Urinary bladder (tissue), 4 donors: ENCODE data around the gene NFKB1. TPM values are rescaled to one million over a fixed set of nuclear protein-coding genes. Genes with fewer than 3 reads are reported as not detected.

Experiments
- DNase-seq: peaks from one replicate; pipeline ENCODE4 v3.0.0-alpha.2; 2015; ENCODE audit errors: extremely low spot score
- H3K27ac ChIP-seq: one replicate; pipeline ENCODE4 v1.5.1; 2013; ENCODE audit warnings: low read depth, mild to moderate bottlenecking, moderate library complexity
- H3K36me3 ChIP-seq: one replicate; pipeline ENCODE4 v1.6.1; 2013; ENCODE audit warnings: mild to moderate bottlenecking, moderate library complexity; ENCODE audit not compliant: insufficient read depth
- H3K4me1 ChIP-seq: one replicate; pipeline ENCODE4 v1.6.1; 2013; ENCODE audit warnings: mild to moderate bottlenecking, moderate library complexity; ENCODE audit not compliant: insufficient read depth
- H3K4me3 ChIP-seq: one replicate; pipeline ENCODE4 v1.5.1; 2013; ENCODE audit warnings: low read depth, low read length
- WGBS: extraction: QIAGEN DNeasy Blood & Tissue Kit; methylation state at CpG from one replicate; pipeline ENCODE4 v1.1.7; 2013; 5-methylcytosine and 5-hydroxymethylcytosine counted together
- polyA plus RNA-seq: library from polyadenylated mRNA; stranded (reverse); fragments of 200-250 nt; gene quantifications from one replicate; pipeline ENCODE4 v1.2.3, GENCODE V29; 2013
- total RNA-seq: library from RNA; depleted of rRNA; stranded (reverse); fragments of >200 nt; gene quantifications from one replicate; pipeline ENCODE4 v1.2.3, GENCODE V29; 2014
- donor health status: healthy with polysubstance abuse.
- donor health status: healthy.

NFKB1 gene
- total and polyA plus RNA-seq, 2 donors = 29.4 to 38.4 TPM

DNA sequence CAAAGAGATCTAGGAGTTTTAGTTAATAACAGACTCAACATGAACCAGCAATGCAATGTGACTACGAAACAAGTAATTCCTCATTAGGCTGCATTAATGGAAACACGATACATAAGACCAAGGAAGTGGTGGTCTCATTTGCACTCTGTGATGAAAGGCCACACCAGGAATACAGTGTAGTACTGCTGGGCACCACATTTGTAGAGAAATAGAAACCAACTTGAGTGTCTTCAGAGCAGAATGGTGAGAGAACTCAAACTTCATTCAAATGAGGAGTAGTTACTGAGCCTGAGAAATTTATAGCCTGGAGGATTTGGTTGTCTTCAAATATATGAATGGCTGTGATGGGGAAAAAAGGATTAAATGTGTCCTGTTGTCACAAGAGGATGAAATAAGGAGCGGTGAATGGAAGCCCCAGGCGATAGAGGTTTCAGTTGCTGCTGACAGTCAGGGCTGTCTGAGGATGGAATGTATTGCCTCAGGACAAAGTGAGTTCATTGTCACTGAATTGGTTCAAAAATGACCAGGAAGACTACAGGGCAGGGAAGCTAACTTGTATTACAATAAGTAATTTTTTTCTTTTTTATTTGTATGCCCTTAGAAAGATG is 50.9 kb downstream of the NFKB1 start:
- no peak for DNase-seq
- 97% methylated on average over 4 of the region's 4 CpGs for WGBS
- Histone ChIP-seq H3K4me1 (no peaks in the 10 kb centered on the region), H3K36me3 (no peaks in the 10 kb centered on the region), H3K4me3 (no peak overlapping the region), H3K27ac (no peak overlapping the region)

- Histone ChIP-seq H3K27ac (no peak overlapping the region), H3K4me3 (no peak overlapping the region), H3K4me1 (no peaks in the 10 kb centered on the region), H3K36me3 (no peaks in the 10 kb centered on the region)
- DNase-seq = no peak
- WGBS = 30% methylated on average over 1 of the region's 1 CpG
Observed at GRCh38 chr4:102552781-102553180, 51.6 kb downstream of the NFKB1 start.

DNA sequence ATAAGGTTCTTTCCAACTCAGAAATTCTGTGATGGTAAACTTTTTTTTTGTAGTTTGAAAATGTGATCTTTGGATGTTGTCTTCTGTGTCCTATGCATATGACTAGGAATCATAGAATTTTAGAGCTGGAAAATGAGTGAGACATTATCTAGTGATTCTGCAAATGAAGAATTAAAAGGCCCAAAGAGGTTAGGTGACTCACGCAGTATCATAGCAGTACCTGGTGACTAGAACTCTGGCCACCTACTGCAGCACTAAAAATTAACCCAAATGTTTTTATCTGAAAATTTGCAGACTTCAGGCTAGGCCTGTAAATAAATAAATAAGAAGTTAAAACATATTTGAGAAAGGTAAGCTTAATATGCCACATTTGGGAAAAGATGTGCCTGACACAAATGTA is 52.8 kb downstream of the NFKB1 start:
- WGBS = 87% methylated on average over 1 of the region's 1 CpG
- no peaks in the 10 kb centered on the region for H3K36me3 ChIP-seq
- H3K27ac ChIP-seq = peak overlapping the region; percentile 23
- H3K4me1 ChIP-seq = no peaks in the 10 kb centered on the region
- DNase-seq = no peak
- no peak overlapping the region for H3K4me3 ChIP-seq

GRCh38 chr4:102554482-102554881 is 53.3 kb downstream of the NFKB1 start:
- 49% methylated on average over 5 of the region's 5 CpGs for WGBS
- no peaks in the 10 kb centered on the region for H3K4me1 ChIP-seq
- H3K4me3 ChIP-seq = no peak overlapping the region
- H3K36me3 ChIP-seq = no peaks in the 10 kb centered on the region
- no peak overlapping the region for H3K27ac ChIP-seq
- no peak for DNase-seq

GRCh38 chr4:102554992-102555391 is 53.8 kb downstream of the NFKB1 start:
- no peak for DNase-seq
- no peak overlapping the region for H3K27ac ChIP-seq
- no peak overlapping the region for H3K4me3 ChIP-seq
- H3K36me3 ChIP-seq = no peaks in the 10 kb centered on the region
- H3K4me1 ChIP-seq = no peaks in the 10 kb centered on the region

DNA sequence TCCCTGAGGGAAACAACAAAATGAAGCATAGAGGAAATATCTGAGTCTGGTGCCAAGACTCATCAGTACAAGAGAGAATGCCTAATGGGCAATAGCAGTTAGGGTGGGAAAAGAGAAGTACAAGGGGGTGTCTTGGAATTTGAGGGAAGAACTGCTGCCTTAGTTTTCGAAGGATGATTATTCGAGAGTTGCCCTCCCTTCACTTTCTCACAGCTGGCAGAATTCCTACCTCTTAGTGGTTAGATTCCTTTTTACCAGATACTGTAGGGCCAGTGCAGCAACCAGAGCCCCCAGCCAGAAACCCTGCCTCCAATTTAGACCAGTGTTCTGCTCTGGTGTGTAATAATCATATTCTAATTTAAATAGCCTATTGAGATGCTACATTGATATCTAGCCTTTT is 56.5 kb downstream of the NFKB1 start:
- H3K36me3 ChIP-seq = no peaks in the 10 kb centered on the region
- no peak for DNase-seq
- H3K27ac ChIP-seq = no peak overlapping the region
- WGBS = 86% methylated on average over 2 of the region's 2 CpGs
- H3K4me3 ChIP-seq = no peak overlapping the region
- H3K4me1 ChIP-seq = no peaks in the 10 kb centered on the region

- Histone ChIP-seq H3K27ac (no peak overlapping the region), H3K36me3 (no peaks in the 10 kb centered on the region), H3K4me3 (no peak overlapping the region), H3K4me1 (no peaks in the 10 kb centered on the region)
- 24% methylated on average over 5 of the region's 5 CpGs for WGBS
- no peak for DNase-seq
Observed at GRCh38 chr4:102560115-102560514, 59.0 kb downstream of the NFKB1 start.

DNA sequence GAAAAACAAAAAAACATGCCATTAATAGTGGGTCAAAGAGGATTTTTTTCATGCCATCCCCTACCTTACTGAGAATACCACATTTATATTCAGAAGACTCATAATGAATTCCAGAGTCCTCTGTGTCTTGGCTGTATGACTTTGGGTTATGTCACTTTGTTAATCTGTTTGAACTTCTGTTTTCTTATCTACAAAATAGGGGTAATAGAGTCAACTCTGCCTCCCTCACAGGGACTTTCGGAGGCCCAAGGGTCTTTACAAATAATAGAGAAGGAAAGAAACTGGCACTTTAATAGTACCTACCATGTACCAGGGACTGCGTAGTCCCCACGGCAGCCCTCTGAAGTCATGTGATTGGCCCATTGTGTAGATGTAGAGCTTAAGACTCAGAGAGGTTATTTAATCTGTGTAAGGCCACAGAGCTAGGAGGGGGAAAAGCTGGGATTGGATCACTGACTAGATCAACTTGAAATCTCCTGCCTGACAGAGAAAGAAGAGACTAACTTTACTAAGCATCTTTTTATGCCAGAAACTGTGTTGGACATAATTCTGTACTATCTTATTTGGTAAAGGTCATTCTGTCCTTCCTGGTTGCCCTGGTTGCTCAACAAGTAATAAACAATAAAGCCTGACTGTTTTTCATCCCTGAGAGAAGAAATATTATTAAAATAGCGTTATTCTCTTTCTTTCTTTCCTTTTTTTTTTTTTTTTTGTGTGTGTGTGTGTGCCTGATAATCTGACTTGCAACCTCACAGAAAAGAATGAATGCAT is 59.6 kb downstream of the NFKB1 start:
- Histone ChIP-seq H3K4me3 (no peak overlapping the region), H3K27ac (peak overlapping the region; percentile 66), H3K36me3 (no peaks in the 10 kb centered on the region), H3K4me1 (no peaks in the 10 kb centered on the region)
- WGBS = 70% methylated on average over 4 of the region's 4 CpGs
- DNase-seq = no peak

DNA sequence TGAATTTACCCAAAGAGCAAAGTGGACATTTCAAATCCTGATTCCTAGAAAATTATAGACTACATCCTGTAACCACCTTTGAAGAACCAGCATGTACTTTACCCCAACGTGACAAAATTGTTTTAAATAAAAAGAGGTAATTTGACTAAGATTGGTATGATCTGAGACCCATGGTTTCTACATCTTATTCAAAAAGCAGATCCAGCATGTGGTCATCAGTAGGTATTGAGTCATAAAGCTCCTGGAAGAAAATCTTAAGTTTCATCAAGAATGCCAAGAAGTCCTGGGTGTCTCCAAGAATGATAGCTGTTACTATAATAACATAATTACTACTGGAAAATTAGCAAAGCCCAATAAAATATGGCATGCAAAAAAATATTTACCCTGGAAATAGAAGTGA is 61.8 kb downstream of the NFKB1 start:
- no peaks in the 10 kb centered on the region for H3K4me1 ChIP-seq
- WGBS = 78% methylated on average over 1 of the region's 1 CpG
- no peak for DNase-seq
- H3K36me3 ChIP-seq = no peaks in the 10 kb centered on the region
- H3K4me3 ChIP-seq = no peak overlapping the region
- no peak overlapping the region for H3K27ac ChIP-seq

DNA sequence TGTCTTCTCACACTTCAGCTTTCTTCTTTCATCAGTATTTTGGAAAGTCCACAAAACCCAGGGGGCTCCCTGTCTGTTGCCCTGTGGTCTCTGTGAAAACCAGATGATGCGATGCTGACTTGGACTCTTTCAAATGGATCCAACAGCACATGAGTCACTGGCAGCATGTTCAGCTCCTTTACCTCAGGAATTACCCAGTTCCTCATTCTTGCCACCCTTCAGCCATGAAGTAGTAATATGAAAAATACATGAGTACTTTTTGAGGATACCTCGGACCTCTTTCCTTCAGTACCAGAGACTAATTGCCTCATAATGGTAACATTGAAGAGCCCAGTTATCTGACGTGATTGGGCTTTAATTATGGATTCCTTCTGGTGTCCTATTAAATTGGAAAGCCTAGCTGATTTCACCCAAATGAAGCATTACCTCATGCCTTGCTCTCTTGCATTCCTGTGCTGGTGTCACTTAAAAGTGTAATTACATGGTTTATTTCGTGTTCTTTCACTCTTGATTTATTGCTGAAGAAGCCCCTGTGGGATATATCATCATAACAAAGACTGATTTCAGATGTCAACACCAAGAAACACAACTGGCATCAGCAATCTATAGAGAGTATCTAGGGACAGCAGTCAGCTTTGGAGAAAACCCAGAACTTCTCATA is 63.4 kb downstream of the NFKB1 start:
- 76% methylated on average over 4 of the region's 4 CpGs for WGBS
- no peak for DNase-seq
- no peaks in the 10 kb centered on the region for H3K4me1 ChIP-seq

DNA sequence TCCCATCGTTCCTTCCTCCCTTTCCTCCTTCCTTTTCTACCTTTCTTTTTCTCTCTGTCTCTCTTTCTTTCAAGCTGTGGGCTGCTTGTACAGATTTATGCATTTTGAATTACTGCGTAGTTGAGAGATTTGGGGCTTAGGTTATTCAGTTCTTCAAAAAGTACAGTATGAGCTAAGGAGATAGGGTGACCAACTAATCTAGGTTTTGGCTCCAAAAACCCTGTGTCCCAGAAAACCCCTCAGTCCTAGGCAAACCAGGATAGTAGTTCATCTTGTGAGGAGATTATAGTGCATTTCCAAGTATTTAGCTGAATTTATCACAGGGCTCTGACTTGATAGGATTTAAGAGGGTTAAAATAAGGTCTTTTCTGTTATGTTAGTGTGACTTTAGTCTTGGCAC is 64.5 kb downstream of the NFKB1 start:
- H3K4me3 ChIP-seq = no peak overlapping the region
- H3K36me3 ChIP-seq = no peaks in the 10 kb centered on the region
- no peak overlapping the region for H3K27ac ChIP-seq
- WGBS = 20% methylated on average over 2 of the region's 2 CpGs
- no peaks in the 10 kb centered on the region for H3K4me1 ChIP-seq
- no peak for DNase-seq

More for the DNA sequence above, 63.4 kb downstream of the NFKB1 start:
- Histone ChIP-seq H3K36me3 (no peaks in the 10 kb centered on the region), H3K4me3 (no peak overlapping the region), H3K27ac (no peak overlapping the region)

- Histone ChIP-seq H3K27ac (no peak overlapping the region), H3K4me1 (no peaks in the 10 kb centered on the region), H3K4me3 (no peak overlapping the region), H3K36me3 (no peaks in the 10 kb centered on the region)
- no peak for DNase-seq
Observed at GRCh38 chr4:102566426-102566825, 65.3 kb downstream of the NFKB1 start.

GRCh38 chr4:102567427-102567826 is 66.3 kb downstream of the NFKB1 start:
- Histone ChIP-seq H3K36me3 (no peaks in the 10 kb centered on the region), H3K4me1 (no peaks in the 10 kb centered on the region), H3K27ac (no peak overlapping the region), H3K4me3 (no peak overlapping the region)
- no peak for DNase-seq
- 38% methylated on average over 1 of the region's 1 CpG for WGBS

DNA sequence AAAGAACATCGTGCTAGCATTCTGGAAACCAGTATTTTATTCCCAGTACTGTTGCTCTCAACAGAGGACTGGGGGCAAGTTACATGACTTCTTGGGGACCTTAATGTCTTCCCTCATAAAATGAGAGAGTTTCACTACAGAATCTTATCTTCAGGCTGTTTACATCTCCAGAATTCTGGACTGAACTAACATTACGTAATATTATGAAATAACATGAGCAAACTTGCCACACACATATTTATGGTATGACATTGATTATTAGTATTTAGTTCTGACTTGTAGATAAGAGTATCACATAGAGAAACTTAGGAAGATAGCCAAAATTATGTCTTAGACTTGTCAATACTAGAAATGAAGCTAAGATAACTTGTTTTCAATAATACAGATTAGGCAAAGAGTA is 68.0 kb downstream of the NFKB1 start:
- DNase-seq = no peak
- Histone ChIP-seq H3K4me3 (no peak overlapping the region), H3K36me3 (no peaks in the 10 kb centered on the region), H3K4me1 (no peaks in the 10 kb centered on the region), H3K27ac (peak overlapping the region; percentile 23)
- 34% methylated on average over 2 of the region's 2 CpGs for WGBS
